ENCODE data around the gene ZNF621. TPM values are rescaled to one million over a fixed set of nuclear protein-coding genes. Genes with fewer than 3 reads are reported as not detected.

Gene ZNF621
- total RNA-seq, 1 experiment from 2014 or later, result 26.2 TPM

DNA sequence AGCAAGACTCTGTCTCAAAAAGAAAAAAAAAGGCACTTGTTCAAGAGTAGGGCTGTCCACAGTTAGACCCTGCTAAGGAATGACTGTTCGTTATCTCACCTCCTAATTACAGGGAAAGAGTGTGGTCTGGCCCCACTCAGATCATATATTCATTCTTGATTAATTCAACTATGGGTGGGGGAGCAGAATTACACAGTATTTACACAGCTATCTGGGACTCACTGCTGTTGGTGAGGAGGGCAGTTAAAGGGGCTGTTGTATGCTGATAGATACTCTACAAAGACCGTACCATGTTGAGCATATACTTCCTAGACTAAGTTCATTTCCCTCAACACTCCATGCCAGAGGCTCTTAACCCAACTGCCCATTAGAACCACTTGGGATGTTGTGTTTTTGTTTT is 22.7 kb upstream of the ZNF621 start:
- TF ChIP-seq EZH2 (IDR thresholded peaks at IDR 0.05; ENCODE audit: low read depth) (no peak), CTCF (conservative IDR thresholded peaks at IDR 0.05) (no peak)
- peaks cover 3% of the 10 kb centered on the region; the same call in 1 of the 2 replicates for H3F3A ChIP-seq (ENCODE audit: insufficient read depth, low read depth)
- H3K4me3 ChIP-seq, result no peak overlapping the region
- no peaks in the 10 kb centered on the region for H3K27me3 ChIP-seq (ENCODE audit: insufficient read depth, low read depth)
- H3K36me3 ChIP-seq (ENCODE audit: low read depth), result no peaks in the 10 kb centered on the region
- no peaks in the 10 kb centered on the region for H3K79me2 ChIP-seq (ENCODE audit: low read depth)
- no peak overlapping the region for H3K4me2 ChIP-seq
- no peaks in the 10 kb centered on the region for H4K20me1 ChIP-seq (ENCODE audit: insufficient read depth)
- ChIA-PET POLR2A (ENCODE audit: unreplicated experiment) (no interaction called here), CTCF (no interaction called here)
- no peaks in the 10 kb centered on the region for H3K9me3 ChIP-seq (ENCODE audit: insufficient read depth, low read depth)
- H3K9me2 ChIP-seq (ENCODE audit: insufficient read depth), result no peaks in the 10 kb centered on the region
- H3K4me1 ChIP-seq (replicated peaks; ENCODE audit: insufficient read depth), result peaks cover 19% of the 10 kb centered on the region
- BruUV-seq (replicated peaks), result no TSS peak
- intact Hi-C loops (cut with micrococcal nuclease; ENCODE audit: unreplicated experiment), result no loop called here
- H2AFZ ChIP-seq, result no peak overlapping the region
- no peak overlapping the region for H3K27ac ChIP-seq
- DNase-seq, result no peak

DNA sequence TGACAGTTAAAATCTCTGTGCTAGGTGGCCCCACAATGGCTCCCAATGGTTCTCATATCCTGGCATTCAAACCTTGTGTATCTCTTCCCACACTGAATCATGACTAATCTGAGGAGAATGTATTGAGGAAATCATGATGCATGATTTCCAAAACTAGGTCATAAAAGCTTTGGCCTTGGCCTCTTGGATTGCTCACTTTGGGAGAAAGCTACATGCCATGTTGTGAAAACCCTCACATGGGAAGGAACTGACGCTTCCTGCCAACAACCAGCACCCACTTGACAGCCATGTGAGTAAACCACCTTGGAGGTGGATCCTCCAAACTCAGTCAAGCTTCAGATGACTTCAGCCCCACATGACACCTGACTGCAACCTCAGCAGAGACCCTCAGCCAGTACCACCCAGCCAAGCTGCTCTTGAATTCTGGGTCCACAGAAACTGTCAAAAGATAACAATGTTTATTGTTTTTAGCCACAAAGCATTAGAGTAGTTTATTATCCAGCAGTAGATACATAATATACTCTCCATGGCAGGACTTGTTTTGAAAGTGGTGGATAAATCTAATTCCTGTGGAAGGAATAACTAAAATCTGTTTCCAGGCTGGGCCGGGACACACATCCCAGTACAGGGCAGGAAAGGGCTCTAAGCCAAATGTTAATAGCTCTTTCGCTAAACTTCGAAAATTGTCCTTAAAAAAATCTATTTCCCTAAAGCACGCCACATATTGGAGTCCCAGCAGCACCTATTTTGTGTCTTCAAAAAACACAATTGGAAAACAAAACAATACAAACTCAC is 19.9 kb upstream of the ZNF621 start:
- peak; percentile 19 to 85 for DNase-seq
- Histone ChIP-seq H2AFZ (peak overlapping the region; percentile 92), H3K4me3 (peak overlapping the region; percentile 70; the same call in 1 of the 2 replicates), H3F3A (ENCODE audit: insufficient read depth, low read depth) (peaks cover 3% of the 10 kb centered on the region; the same call in 1 of the 2 replicates), H3K36me3 (ENCODE audit: low read depth) (no peaks in the 10 kb centered on the region), H3K4me2 (peak overlapping the region; percentile 83), H3K79me2 (ENCODE audit: low read depth) (no peaks in the 10 kb centered on the region), H3K9me2 (ENCODE audit: insufficient read depth) (no peaks in the 10 kb centered on the region), H3K9me3 (ENCODE audit: insufficient read depth, low read depth) (no peaks in the 10 kb centered on the region), H3K27me3 (ENCODE audit: insufficient read depth, low read depth) (no peaks in the 10 kb centered on the region), H3K4me1 (replicated peaks; ENCODE audit: insufficient read depth) (peaks cover 19% of the 10 kb centered on the region), H4K20me1 (ENCODE audit: insufficient read depth) (no peaks in the 10 kb centered on the region), H3K27ac (no peak overlapping the region)
- intact Hi-C loops (cut with micrococcal nuclease; ENCODE audit: unreplicated experiment), result loop anchor here (1.0 kb wide), 1 partner anchor 28 kb away; the partner anchor contains the start of gene ZNF619
- CTCF ChIA-PET, result no interaction called here
- POLR2A ChIA-PET (ENCODE audit: unreplicated experiment), result interaction anchor here (1.0 kb wide), 1 partner anchor 48 kb away, joined by 3 read pairs; no protein-coding TSS in a partner anchor
- no peak for TF ChIP-seq CTCF (conservative IDR thresholded peaks at IDR 0.05)
- no peak for TF ChIP-seq EZH2 (IDR thresholded peaks at IDR 0.05; ENCODE audit: low read depth)
- no TSS peak for BruUV-seq (replicated peaks)

DNA sequence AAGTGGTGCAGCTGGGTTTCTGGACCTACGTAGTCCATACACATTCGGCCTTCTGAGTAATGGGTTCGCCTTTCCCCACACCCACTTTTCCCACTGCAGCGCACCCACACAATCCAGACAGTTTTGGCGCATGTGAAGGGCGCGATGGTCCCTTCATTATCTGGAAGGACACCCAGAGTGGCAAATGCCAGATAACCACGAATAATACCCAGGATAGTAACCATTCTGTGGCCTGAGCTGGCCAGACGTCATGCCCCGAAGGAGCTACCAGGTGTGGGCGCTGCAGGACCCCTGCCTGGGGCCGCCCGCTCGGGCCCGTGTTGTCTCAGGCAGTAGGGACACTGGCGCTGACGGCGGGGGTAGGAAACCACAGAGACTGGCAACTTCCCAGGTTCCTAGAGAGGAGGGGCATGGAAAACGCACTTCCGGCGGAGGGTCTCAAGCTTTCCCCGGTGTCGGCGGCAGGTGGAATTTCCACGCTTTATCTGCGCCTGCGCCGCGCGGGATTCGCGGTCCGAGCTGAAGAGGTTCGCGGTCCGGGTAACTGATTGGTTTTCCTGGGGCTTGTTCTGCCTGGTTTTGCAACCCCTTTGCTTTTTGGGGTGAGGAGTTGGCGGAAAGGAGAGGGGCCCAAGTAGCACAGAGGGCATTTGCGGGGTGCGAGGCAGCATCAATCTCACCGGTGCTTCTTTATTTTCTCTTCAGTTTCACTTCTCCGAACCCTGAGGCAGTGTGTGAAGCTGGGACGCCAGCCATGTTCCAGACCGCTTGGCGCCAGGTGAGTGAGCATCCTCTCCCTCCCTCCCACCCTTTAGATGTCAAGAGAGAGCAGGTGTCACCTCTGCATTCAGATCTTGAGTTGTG is 18.9 kb upstream of the ZNF621 start, which contains the start of gene ZNF620:
ZNF620 (plus strand) TSS at position 441 of the 864 bp plus-strand sequence; CDS start at position 755, 314 bp downstream.
- H3F3A ChIP-seq (ENCODE audit: insufficient read depth, low read depth), result peaks cover 3% of the 10 kb centered on the region; the same call in 1 of the 2 replicates
- no peaks in the 10 kb centered on the region for H3K9me3 ChIP-seq (ENCODE audit: insufficient read depth, low read depth)
- no peaks in the 10 kb centered on the region for H3K36me3 ChIP-seq (ENCODE audit: low read depth)
- CTCF ChIA-PET, result no interaction called here
- H2AFZ ChIP-seq, result peak within 1 kb of the TSS; percentile 92
- H4K20me1 ChIP-seq (ENCODE audit: insufficient read depth), result no peaks in the 10 kb centered on the region
- peak; percentile 40 to 73 for DNase-seq
- intact Hi-C loops (cut with micrococcal nuclease; ENCODE audit: unreplicated experiment), result loop anchor here (1.0 kb wide), 2 partner anchors 18 to 29 kb away; partner anchors contain the start of genes ZNF619 and ZNF621
- peak within 1 kb of the TSS; percentile 83 for H3K4me2 ChIP-seq
- no peaks in the 10 kb centered on the region for H3K9me2 ChIP-seq (ENCODE audit: insufficient read depth)
- no peaks in the 10 kb centered on the region for H3K27me3 ChIP-seq (ENCODE audit: insufficient read depth, low read depth)
- H3K27ac ChIP-seq, result no peak within 1 kb of the TSS
- TF ChIP-seq CTCF (conservative IDR thresholded peaks at IDR 0.05) (no peak; the same call in 1 of the 2 replicates), EZH2 (IDR thresholded peaks at IDR 0.05; ENCODE audit: low read depth) (no peak)
- POLR2A ChIA-PET (ENCODE audit: unreplicated experiment), result interaction anchor here (0.7 to 1.0 kb wide), 2 partner anchors 49 to 1201 kb away, joined by 3 to 8 read pairs; no protein-coding TSS in a partner anchor
- peak within 1 kb of the TSS; percentile 70 for H3K4me3 ChIP-seq
- H3K4me1 ChIP-seq (replicated peaks; ENCODE audit: insufficient read depth), result peaks cover 19% of the 10 kb centered on the region
- H3K79me2 ChIP-seq (ENCODE audit: low read depth), result no peaks in the 10 kb centered on the region
- TSS peak; percentile 75 for BruUV-seq (replicated peaks)
